Central memory CD4-positive, alpha-beta T cell (primary cell): Measurements from ENCODE around the gene NDC80.

Experiments used
- DNase-seq: peaks from one replicate; pipeline ENCODE4 v3.0.0; 2022

The NDC80 gene

DNA sequence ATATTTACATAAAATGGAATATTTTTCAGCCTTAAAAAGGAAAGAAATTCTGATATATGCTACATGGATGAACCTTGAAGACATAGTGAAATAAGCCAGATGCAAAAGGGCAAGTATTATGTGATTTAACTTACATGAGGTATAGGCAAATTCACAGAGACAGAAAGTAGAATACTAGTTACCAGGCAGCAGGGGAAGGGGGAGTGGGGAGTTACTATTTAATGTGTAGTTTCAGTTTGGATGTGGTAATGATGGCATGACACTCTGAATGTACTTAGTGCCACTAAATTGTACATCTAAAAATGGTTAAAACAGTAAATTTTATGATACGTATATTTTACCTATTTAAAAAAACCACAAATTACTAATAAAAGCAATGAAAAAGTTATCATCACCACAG, 12.1 kb upstream of the NDC80 start:
- DNase-seq, result no peak

DNA sequence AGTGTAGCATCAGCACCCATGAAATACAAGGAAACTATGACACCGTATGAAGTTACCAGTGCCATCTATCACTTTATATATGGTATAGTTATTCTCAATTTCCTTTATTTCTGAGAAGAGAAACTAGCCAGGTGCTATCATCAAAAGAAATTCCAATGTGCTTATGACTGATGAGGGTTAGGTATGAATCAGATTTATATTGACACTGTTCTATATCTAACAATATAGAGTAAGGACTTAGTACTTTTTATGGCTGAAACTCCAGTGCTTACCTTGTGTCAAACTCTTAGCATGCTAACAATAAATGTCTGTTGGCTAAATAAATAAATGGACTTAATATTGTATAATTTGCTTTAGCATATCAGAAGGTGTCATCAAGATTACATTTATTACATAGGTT, 7.0 kb upstream of the NDC80 start:
- DNase-seq, result no peak

- DNase-seq, result no peak
Observed at GRCh38 chr18:2568129-2568528, 3.2 kb upstream of the NDC80 start.

DNA sequence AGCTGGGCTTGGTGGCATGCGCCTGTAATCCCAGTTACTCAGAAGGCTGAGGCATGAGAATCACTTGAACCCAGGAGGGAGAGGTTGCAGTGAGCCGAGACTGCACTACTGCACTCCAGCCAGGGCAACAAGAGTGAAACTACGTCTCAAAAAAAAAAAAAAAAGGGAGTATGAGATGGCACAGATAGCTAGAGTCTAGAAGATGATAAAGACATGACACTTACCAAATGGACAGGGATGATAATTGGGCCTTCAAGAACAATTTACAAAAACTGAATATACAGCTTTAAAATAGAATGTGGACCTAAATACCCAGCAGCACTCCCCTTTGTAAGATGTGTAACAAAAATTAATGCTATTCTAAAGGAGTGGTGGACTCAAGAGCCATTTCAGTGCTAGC, 2.8 kb upstream of the NDC80 start:
- DNase-seq, result no peak

- no peak for DNase-seq
Observed at GRCh38 chr18:2569338-2570207, 1.8 kb upstream of the NDC80 start.

DNA sequence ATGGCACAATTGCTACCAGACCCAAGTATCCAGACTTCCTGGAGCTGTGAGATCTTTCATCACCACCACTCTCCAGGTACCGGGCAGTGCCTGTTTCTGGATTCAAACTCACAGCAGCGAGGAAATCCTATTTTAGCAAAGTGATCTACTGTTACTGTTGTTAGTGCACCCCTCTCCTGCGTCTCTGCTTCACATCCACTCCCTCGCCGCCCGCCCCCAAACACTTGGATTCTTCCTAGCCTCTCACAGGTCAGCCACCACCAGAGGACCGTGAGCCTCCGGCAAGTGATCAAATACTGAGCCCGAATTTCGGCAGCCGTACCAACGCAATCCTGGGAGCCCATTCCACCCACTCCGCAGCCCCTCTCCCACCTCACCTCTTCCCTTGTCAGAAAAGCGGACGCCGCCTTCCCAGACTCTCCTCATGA, 571 bp upstream of the NDC80 start:
- DNase-seq, result peak; percentile 61

- DNase-seq, result peak; percentile 19
Observed at GRCh38 chr18:2572171-2572569, 813 bp downstream of the NDC80 start.

DNA sequence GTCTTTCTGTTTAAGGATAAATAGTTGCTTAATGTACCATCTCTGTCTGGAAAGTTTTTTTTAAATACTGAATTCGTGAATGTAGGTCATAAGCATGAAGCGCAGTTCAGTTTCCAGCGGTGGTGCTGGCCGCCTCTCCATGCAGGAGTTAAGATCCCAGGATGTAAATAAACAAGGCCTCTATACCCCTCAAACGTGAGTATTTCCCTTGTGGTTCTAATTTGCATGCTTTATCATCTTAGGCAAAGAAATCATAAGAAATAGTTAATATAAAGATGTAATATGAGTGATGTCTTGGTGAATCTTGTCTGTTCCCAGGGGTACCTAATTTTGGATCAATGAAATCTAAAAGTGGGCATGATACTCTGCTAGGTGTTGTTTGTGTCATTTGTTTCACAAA, 1.5 kb downstream of the NDC80 start:
- no peak for DNase-seq

- DNase-seq, result no peak
Observed at GRCh38 chr18:2573408-2573807, 2.1 kb downstream of the NDC80 start.

GRCh38 chr18:2587788-2588187, 16.4 kb downstream of the NDC80 start:
- DNase-seq, result no peak

DNA sequence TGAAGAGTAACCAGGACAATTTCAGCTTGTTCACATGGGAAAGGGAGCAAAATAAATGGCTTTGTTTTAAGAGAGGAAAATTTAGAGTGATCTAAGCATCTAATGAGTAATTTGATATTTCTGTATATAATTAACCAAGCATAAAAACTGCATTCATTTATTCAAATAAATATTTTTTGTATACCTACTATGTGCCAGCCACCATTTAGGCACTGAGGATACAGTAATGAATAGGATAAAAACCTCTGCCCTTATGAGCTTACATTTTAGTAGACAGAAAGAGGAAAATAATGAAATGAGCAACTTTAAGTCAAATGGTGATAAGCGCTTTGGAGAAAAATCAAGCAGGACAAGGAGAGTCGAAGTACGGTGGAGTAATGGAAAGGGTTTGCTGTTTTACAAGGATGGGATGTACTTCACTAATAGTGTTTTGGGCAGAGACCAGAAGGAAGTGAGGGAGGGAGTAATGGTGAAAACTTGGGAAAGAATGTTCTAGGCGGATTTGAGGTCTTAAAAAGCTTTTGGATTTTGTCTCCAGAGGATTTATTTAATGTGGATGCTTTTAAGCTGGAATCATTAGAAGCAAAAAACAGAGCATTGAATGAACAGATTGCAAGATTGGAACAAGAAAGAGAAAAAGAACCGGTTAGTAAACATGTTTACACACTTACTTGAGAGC, 17.4 kb downstream of the NDC80 start:
- DNase-seq, result no peak

- peak; percentile 18 for DNase-seq
Observed at GRCh38 chr18:2589345-2590068, 18.1 kb downstream of the NDC80 start.

- DNase-seq, result no peak
Observed at GRCh38 chr18:2590303-2590702, 18.9 kb downstream of the NDC80 start.

GRCh38 chr18:2597639-2598038, 26.3 kb downstream of the NDC80 start:
- peak; percentile 32 for DNase-seq

DNA sequence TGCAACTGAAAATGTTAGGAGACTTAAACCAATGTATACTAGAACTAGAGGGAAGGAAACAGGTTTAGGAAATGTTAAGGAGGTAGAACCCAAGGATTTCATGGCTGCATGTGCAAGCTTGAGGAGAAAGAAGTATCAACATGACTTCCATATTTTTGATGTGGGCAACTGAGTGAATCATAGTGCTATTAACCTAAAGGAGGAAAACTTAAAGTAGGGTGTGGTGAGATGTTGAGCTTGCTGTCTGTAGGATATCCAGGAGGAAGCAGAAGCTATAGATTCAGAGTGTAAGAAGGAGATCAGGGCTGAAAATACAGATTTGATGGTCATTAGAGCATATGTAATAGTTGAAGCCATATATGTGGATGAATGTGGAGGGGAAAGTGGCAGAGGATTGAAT, 31.5 kb downstream of the NDC80 start:
- no peak for DNase-seq

DNA sequence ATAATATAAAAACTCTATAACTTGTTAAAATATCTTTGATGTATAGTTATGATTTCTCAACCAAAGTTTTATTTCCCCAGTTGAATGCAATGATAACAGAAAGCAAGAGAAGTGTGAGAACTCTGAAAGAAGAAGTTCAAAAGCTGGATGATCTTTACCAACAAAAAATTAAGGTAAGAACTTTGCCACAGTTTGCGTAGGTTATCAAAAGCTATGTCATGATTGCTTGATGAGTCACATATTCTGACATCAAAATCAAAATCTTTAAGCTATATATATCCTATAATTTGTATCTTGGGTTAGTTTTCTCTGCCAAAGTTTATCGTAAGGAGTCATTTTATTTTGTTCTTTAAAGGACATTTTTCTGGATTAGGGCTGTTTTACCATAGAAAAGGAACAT, 35.0 kb downstream of the NDC80 start:
- DNase-seq, result peak; percentile 52

- no peak for DNase-seq
Observed at GRCh38 chr18:2609604-2610003, 38.2 kb downstream of the NDC80 start.

- no peak for DNase-seq
Observed at GRCh38 chr18:2610549-2610948, 39.2 kb downstream of the NDC80 start.

- DNase-seq, result no peak
Observed at GRCh38 chr18:2612996-2613395, 41.6 kb downstream of the NDC80 start.

- no peak for DNase-seq
Observed at GRCh38 chr18:2617401-2617998, 46.1 kb downstream of the NDC80 start.

GRCh38 chr18:2618009-2618408, 46.7 kb downstream of the NDC80 start:
- no peak for DNase-seq

- no peak for DNase-seq
Observed at GRCh38 chr18:2625217-2625616, 53.9 kb downstream of the NDC80 start.

GRCh38 chr18:2627821-2628276, 56.5 kb downstream of the NDC80 start:
- no peak for DNase-seq
